Endothelial cell of umbilical vein (primary cell): ENCODE measurements around the gene CLEC12A.

Experiments
- EZH2 ChIP-seq: IDR thresholded peaks from 2 replicates; pipeline ENCODE4 v1.6.1; 2012; ENCODE audit warnings: borderline replicate concordance, low read depth, mild to moderate bottlenecking, moderate library complexity, low read length, inconsistent platforms; ENCODE audit not compliant: severe bottlenecking
- FOS ChIP-seq: IDR thresholded peaks from 2 replicates; pipeline ENCODE4 v1.6.1; 2011; ENCODE audit warnings: mild to moderate bottlenecking, low read length, moderate library complexity, borderline replicate concordance; ENCODE audit not compliant: insufficient read depth
- MAX ChIP-seq: IDR thresholded peaks from 2 replicates; pipeline ENCODE4 v1.6.1; 2011; ENCODE audit not compliant: insufficient read depth, insufficient read length
- POLR2A ChIP-seq: IDR thresholded peaks from 2 replicates; pipeline ENCODE4 v1.6.1; 2012; ENCODE audit warnings: low read depth, mild to moderate bottlenecking, control low read depth, low read length
- POLR2AphosphoS5 ChIP-seq: IDR thresholded peaks from 2 replicates; pipeline ENCODE4 v1.6.1; 2012; ENCODE audit warnings: low read depth, mild to moderate bottlenecking, control low read depth, low read length, moderate library complexity; ENCODE audit not compliant: insufficient read depth
- TF ChIP-seq, protein P1 (sequence below), 2 donors: IDR thresholded peaks; 1 replicate in 1 of 2; 2 replicates in 1 of 2; pipeline ENCODE4 v1.5.1; 2011; ENCODE audit warnings: low read length in 2 of 2, mild to moderate bottlenecking in 2 of 2, moderate library complexity in 2 of 2, control low read depth in 1 of 2, inconsistent platforms in 1 of 2, low read depth in 1 of 2; ENCODE audit not compliant: insufficient read depth in 1 of 2; ENCODE audit errors: extremely low read depth in 1 of 2

- TF ChIP-seq POLR2A (no peak), FOS (no peak), EZH2 (no peak), MAX (no peak), POLR2AphosphoS5 (no peak)
- TF ChIP-seq, protein P1, sequence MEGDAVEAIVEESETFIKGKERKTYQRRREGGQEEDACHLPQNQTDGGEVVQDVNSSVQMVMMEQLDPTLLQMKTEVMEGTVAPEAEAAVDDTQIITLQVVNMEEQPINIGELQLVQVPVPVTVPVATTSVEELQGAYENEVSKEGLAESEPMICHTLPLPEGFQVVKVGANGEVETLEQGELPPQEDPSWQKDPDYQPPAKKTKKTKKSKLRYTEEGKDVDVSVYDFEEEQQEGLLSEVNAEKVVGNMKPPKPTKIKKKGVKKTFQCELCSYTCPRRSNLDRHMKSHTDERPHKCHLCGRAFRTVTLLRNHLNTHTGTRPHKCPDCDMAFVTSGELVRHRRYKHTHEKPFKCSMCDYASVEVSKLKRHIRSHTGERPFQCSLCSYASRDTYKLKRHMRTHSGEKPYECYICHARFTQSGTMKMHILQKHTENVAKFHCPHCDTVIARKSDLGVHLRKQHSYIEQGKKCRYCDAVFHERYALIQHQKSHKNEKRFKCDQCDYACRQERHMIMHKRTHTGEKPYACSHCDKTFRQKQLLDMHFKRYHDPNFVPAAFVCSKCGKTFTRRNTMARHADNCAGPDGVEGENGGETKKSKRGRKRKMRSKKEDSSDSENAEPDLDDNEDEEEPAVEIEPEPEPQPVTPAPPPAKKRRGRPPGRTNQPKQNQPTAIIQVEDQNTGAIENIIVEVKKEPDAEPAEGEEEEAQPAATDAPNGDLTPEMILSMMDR (IDR thresholded peaks at IDR 0.05; ENCODE audit: extremely low read depth in 1 of 2, insufficient read depth in 1 of 2, low read depth in 1 of 2, low read length in 2 of 2), result no peak
Observed at GRCh38 chr12:9961106-9961505, 10.1 kb upstream of the CLEC12A start.
